Activated CD8-positive, alpha-beta T cell treated with anti-CD3 and anti-CD28 coated beads for 36 hours (primary cell): ENCODE data around the gene RPL18. TPM values are rescaled to one million over a fixed set of nuclear protein-coding genes. Genes with fewer than 3 reads are reported as not detected.

Experiments used
- ATAC-seq: fragments of 200-7000 bp; cut with Tn5 transposase; one replicate; pipeline ENCODE4 v1.10.0; 2021; ENCODE audit warnings: mild to moderate bottlenecking, moderate library complexity
- CTCF ChIA-PET: fragments of 350-600 bp; sonication (Branson Sonifier 250); formaldehyde crosslinking; loops from one replicate; lab custom pipeline; 2021; ENCODE audit warnings: antibody characterized with exemption; lab: Charles Lee
- POLR2A ChIA-PET: fragments of 350-600 bp; sonication (Branson Sonifier 250); formaldehyde crosslinking; loops from one replicate; lab custom pipeline; 2021; ENCODE audit warnings: antibody characterized with exemption; lab: Charles Lee
- DNase-seq: peaks from one replicate; pipeline ENCODE4 v3.0.0-alpha.2; 2020
- H3K27ac Mint-ChIP-seq: one replicate; pipeline ENCODE4 v1.8.0; 2021; ENCODE audit warnings: mild to moderate bottlenecking, mixed read lengths
- H3K27me3 Mint-ChIP-seq: one replicate; pipeline ENCODE4 v1.8.0; 2021; ENCODE audit warnings: mixed read lengths
- H3K36me3 Mint-ChIP-seq: one replicate; pipeline ENCODE4 v1.8.0; 2021; ENCODE audit warnings: low read depth, mixed read lengths
- H3K4me1 Mint-ChIP-seq: one replicate; pipeline ENCODE4 v1.8.0; 2021; ENCODE audit warnings: low read depth, mixed read lengths
- H3K4me3 Mint-ChIP-seq: one replicate; pipeline ENCODE4 v1.8.0; 2021; ENCODE audit warnings: mild to moderate bottlenecking, moderate library complexity, mixed read lengths
- H3K9me3 Mint-ChIP-seq: one replicate; pipeline ENCODE4 v1.8.0; 2021; ENCODE audit warnings: mixed read lengths
- intact Hi-C: fragments of 100-400 bp; cut with micrococcal nuclease; formaldehyde crosslinking; loops from one replicate; pipeline ENCODE4 v1.10.0; 2022
- total RNA-seq, 2 experiments: library from RNA; stranded (reverse); gene quantifications; one replicate each; pipeline ENCODE4 v1.2.3, GENCODE V29; 2021
- TF ChIP-seq, protein P1 (sequence below): fragments of 200-600 bp; IDR thresholded peaks from one replicate; pipeline ENCODE4 v1.8.0; 2022; ENCODE audit warnings: antibody characterized with exemption, mild to moderate bottlenecking

Gene RPL18
- total RNA-seq, 2 experiments from 2014 or later = 2,304 to 2,324 TPM

DNA sequence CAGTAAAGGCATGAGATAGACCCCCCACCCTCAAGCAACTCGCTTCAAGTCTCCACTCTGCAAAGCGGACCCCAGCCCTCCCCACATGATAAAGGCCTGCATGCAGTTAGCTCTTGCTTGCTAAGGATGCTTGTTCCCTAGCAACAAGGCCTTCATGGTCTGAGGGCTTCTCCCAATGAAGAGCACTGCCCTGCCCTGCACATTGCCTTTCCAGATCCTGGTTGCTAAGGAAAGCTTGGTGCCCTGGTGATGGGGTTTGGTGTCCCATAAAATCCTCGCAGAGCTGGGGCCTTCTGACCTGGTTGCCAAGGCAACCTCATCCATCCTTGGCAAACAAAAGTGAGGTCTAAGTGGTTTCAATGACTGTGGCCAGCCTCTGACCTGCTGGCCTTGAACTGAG is 12.2 kb upstream of the RPL18 start:
- Mint-ChIP-seq H3K4me1 (peaks cover 42% of the 10 kb centered on the region), H3K4me3 (no peak overlapping the region), H3K9me3 (no peaks in the 10 kb centered on the region), H3K27me3 (no peaks in the 10 kb centered on the region), H3K36me3 (peaks cover 4% of the 10 kb centered on the region), H3K27ac (peak overlapping the region; percentile 38)
- DNase-seq = no peak
- ATAC-seq = no peak
- TF ChIP-seq, protein P1, sequence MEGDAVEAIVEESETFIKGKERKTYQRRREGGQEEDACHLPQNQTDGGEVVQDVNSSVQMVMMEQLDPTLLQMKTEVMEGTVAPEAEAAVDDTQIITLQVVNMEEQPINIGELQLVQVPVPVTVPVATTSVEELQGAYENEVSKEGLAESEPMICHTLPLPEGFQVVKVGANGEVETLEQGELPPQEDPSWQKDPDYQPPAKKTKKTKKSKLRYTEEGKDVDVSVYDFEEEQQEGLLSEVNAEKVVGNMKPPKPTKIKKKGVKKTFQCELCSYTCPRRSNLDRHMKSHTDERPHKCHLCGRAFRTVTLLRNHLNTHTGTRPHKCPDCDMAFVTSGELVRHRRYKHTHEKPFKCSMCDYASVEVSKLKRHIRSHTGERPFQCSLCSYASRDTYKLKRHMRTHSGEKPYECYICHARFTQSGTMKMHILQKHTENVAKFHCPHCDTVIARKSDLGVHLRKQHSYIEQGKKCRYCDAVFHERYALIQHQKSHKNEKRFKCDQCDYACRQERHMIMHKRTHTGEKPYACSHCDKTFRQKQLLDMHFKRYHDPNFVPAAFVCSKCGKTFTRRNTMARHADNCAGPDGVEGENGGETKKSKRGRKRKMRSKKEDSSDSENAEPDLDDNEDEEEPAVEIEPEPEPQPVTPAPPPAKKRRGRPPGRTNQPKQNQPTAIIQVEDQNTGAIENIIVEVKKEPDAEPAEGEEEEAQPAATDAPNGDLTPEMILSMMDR = no peak
- ChIA-PET POLR2A (interaction anchor here (9.6 kb wide), 1 partner anchor 12 kb away, joined by 154 read pairs; the partner anchor contains the start of genes FAM83E, RPL18 and SPHK2), CTCF (no interaction called here)
- intact Hi-C loops = loop anchor here (10.0 kb wide), 1 partner anchor 244 kb away; the partner anchor contains the start of gene PPP1R15A

DNA sequence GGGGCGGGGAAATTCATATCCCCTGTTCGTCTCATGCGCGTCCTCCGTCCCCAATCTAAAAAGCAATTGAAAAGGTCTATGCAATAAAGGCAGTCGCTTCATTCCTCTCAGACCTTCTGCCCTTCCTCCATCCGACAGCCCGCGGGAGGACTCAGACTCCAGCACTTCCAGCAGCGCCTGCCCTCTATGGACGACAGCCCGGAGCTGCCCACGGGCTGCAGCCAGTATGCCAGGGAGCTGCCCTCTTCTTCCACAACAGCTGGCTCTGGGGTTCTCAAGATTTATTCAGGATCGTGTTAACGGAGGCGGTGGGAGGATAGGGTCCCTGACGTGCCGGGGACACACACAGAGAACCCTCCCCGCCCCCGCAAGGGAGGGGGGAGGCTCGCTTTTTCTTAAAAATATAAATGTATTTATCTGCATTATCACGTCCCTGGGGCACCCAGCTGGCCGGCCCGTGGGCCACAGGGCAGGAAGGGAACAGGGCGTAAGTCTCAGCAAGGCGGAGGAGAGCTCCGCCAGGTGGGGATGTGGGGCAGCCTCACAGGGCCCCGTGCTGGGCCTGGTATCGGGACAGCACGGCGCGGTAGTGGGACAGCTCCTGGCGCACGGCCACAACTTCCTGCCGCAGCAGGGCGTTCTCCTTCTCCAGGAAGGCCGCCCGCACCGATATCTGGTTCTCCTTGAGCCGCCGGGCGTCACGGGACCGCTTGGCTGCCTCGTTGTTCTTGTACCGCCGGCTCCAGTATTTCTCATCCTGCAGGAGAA is 11.5 kb upstream of the RPL18 start:
- no peaks in the 10 kb centered on the region for H3K9me3 Mint-ChIP-seq
- TF ChIP-seq, protein P1 = no peak
- H3K27ac Mint-ChIP-seq = no peak overlapping the region
- DNase-seq (no peak), ATAC-seq (no peak)
- ChIA-PET POLR2A (interaction anchor here (0.6 to 9.6 kb wide), 2 partner anchors 11 to 243 kb away, joined by 3 to 154 read pairs; partner anchors contain the start of genes FAM83E, RPL18 and SPHK2), CTCF (interaction anchor here (1.1 kb wide), 1 partner anchor 13 kb away, joined by 3 read pairs; no protein-coding TSS in a partner anchor)
- peaks cover 4% of the 10 kb centered on the region for H3K36me3 Mint-ChIP-seq
- H3K4me1 Mint-ChIP-seq = peaks cover 41% of the 10 kb centered on the region
- H3K27me3 Mint-ChIP-seq = no peaks in the 10 kb centered on the region
- no peak overlapping the region for H3K4me3 Mint-ChIP-seq
- intact Hi-C loops = loop anchor here (10.0 kb wide), 1 partner anchor 244 kb away; the partner anchor contains the start of gene PPP1R15A

DNA sequence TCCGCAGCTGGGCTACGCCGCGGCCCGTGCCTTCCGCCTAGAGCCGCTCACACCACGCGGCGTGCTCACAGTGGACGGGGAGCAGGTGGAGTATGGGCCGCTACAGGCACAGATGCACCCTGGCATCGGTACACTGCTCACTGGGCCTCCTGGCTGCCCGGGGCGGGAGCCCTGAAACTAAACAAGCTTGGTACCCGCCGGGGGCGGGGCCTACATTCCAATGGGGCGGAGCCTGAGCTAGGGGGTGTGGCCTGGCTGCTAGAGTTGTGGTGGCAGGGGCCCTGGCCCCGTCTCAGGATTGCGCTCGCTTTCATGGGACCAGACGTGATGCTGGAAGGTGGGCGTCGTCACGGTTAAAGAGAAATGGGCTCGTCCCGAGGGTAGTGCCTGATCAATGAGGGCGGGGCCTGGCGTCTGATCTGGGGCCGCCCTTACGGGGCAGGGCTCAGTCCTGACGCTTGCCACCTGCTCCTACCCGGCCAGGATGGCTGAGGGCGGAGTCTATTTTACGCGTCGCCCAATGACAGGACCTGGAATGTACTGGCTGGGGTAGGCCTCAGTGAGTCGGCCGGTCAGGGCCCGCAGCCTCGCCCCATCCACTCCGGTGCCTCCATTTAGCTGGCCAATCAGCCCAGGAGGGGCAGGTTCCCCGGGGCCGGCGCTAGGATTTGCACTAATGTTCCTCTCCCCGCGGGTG is 10.8 kb upstream of the RPL18 start:
- no peaks in the 10 kb centered on the region for H3K9me3 Mint-ChIP-seq
- POLR2A ChIA-PET = interaction anchor here (0.6 to 9.6 kb wide), 2 partner anchors 10 to 244 kb away, joined by 3 to 154 read pairs; partner anchors contain the start of genes FAM83E, RPL18 and SPHK2
- H3K36me3 Mint-ChIP-seq = peaks cover 4% of the 10 kb centered on the region
- DNase-seq (peak; percentile 46), ATAC-seq (no peak)
- CTCF ChIA-PET = interaction anchor here (1.1 kb wide), 1 partner anchor 13 kb away, joined by 3 read pairs; no protein-coding TSS in a partner anchor
- no peaks in the 10 kb centered on the region for H3K27me3 Mint-ChIP-seq
- TF ChIP-seq, protein P1 = no peak
- H3K4me1 Mint-ChIP-seq = peaks cover 40% of the 10 kb centered on the region
- no peak overlapping the region for H3K27ac Mint-ChIP-seq
- intact Hi-C loops = loop anchor here (10.0 kb wide), 1 partner anchor 245 kb away; the partner anchor contains the start of gene PPP1R15A
- H3K4me3 Mint-ChIP-seq = no peak overlapping the region

DNA sequence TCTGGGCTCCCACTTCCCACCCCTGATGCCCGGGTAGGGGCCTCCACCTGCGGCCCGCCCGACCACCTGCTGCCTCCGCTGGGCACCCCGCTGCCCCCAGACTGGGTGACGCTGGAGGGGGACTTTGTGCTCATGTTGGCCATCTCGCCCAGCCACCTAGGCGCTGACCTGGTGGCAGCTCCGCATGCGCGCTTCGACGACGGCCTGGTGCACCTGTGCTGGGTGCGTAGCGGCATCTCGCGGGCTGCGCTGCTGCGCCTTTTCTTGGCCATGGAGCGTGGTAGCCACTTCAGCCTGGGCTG is 10.3 kb upstream of the RPL18 start:
- intact Hi-C loops = no loop called here
- CTCF ChIA-PET = no interaction called here
- TF ChIP-seq, protein P1 = no peak
- Mint-ChIP-seq H3K36me3 (peaks cover 4% of the 10 kb centered on the region), H3K27ac (no peak overlapping the region), H3K4me1 (peaks cover 41% of the 10 kb centered on the region), H3K4me3 (no peak overlapping the region), H3K27me3 (no peaks in the 10 kb centered on the region), H3K9me3 (no peaks in the 10 kb centered on the region)
- POLR2A ChIA-PET = interaction anchor here (9.6 kb wide), 1 partner anchor 10 kb away, joined by 154 read pairs; the partner anchor contains the start of genes FAM83E, RPL18 and SPHK2
- DNase-seq = no peak
- ATAC-seq = no peak
